GM18858 (cell line): Measurements from ENCODE around the gene AGPS.
"Not testable (repeated sequence)": the region's sequence is repeated elsewhere in the genome, so short reads cannot be mapped to it uniquely, and the experiment has no call there.

Experiments used
- ATAC-seq: cut with Tn5 transposase; IDR thresholded peaks from one replicate; pipeline ENCODE4 v1.9.1; 2021; ENCODE audit not compliant: unreplicated experiment

The AGPS gene

DNA sequence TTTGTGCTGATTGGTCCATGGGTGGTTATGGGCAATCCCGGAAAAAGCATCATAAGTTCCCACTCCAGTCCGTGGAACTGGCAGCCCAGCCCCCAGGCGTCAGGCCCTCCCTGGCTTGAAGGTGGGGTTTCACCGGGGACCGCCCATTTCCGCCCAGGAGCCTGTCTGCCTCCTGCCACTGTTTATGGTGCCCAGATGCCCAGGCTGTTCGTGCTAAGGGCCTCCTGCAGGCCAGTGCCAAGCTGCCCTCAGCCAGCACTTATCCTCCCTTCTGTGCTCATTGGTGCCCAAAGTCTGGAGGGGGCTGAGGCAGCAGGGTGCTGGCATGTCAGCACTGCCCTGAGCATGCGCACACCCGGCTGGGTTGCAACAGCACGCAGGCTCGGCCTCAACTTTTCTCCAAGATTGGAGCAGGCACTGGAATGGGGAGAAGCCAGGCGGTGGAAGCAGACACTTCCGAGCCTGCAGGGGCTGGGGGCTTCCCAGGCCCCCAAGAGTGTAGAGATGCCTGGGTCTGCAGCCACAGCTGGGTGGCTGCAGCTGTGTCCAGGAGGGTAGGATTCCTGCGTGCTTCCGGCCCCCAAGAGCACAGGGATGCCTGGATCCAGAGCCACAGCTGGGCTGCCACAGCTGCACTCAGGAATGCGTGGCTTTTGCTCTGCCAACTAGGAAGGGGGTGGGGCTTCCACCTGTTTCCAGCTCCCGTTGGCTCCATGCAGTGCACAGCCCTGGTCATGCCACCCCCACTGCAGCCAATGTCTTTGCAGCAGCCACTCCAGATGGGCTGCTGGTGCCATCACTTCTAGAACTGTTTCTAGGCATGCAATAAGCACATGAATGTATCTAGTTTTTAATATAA, 74.0 kb downstream of the AGPS start:
- no peak for ATAC-seq

DNA sequence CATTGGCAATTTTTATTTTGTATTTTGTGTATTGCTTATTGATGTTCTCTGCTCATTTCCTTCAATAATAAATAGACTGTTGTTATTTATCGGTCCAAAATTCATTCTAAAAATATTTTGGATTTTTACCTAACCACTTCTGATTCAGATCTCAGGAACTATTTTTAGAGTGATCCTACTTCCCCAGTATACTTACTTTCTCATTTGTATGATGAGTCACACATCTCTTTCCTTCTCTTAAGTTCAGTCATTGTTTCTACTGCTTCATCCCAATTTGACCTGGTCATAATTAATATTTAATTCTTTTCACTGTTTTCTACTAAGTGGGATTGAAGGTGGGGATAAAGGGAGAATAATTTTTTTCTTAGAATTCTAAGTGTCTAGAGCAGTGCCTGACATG, 75.1 kb downstream of the AGPS start:
- ATAC-seq = no peak

DNA sequence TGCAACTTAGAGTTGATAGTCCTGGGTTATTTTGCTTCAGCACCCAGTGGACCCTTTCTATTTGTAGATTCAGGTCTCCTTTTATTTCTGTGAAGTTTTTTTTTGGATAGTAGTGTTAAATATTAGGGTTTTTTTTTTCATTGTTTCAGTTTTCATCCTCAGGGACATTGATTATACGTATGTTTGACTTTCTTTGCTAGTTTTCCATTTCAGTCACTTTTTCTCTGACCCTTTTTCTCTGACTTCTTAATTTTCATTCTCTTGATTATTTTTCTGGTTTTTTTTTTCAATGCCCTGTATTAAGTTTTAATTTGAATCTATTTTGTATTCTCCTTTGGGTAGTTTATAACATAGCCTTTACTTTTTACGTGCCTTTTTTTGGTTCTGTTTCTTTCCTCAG, 79.4 kb downstream of the AGPS start:
- no peak for ATAC-seq

DNA sequence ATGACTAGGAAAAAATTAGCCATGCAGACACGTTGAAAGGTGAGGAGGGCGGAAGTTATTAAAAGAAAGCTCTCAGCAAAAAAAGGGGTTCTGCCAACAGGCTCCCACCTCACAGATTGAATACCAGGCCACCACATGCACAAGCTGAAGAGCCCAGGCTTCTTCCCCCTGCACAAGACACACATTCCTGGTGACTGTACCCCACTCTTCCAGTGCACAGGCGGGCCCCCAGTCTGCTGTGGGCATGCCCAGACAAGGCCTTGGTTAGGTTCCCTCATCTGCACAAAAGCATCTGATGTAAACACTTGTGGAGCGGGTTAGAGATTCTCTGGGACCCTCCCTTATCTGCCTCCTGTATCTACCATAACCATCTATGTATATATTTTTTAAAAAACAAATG, 81.7 kb downstream of the AGPS start:
- ATAC-seq = no peak

DNA sequence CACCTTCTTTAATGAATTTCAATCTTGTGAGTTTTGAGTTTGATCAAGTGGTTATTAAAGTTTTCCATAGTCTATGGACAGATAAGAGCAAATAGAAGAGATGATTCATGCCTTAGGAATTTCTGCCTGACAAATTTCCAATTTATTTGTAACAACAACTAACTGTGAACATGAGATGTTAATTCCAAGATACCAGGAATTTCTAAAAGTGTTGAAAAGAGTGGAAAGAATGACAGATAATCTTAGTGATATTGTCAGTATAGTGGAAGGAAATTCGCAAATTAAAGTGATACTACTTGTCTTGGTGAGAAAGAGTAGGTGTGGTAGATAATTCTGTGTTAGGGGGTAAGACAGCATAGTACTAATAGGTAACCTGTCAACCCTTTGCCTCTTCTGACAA, 82.4 kb downstream of the AGPS start:
- ATAC-seq = no peak

DNA sequence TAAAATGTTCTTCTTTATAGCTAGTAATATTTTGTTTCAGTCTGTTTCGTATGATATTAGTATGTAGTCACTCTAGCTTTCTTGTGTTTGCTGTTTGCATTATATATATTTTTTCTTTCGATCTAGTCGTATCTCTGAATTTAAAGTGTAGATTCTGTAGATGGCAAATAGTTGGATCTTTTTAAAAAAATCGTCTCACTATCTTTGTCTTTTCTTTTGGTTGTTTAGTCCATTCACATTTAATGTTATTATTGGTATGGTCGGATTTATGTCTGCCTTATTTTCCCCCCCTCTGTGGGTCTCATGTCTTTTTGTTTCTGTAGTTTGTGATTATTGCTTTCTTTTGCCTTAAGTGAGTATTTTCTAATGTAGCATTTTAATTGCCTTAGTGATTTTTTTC, 84.3 kb downstream of the AGPS start:
- no peak for ATAC-seq

DNA sequence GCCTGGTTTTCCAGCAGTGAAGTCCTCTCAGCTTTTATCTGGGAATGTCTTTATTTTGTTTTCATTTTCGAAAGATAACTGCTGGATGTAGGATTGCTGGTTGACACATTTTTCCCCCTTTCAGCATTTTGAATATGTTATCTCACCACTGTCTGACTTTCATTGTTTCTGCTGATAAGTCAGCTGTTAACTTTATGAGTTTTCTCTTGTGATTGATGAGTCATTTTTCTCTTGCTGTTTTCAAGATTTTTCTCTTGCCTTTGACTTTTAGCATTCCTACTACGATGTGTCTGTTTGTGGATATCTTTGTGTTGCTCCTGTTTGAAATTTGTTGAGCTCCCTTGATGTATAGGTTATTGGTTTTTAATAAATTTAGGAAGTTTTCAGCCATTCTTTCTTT, 85.5 kb downstream of the AGPS start:
- ATAC-seq = no peak

DNA sequence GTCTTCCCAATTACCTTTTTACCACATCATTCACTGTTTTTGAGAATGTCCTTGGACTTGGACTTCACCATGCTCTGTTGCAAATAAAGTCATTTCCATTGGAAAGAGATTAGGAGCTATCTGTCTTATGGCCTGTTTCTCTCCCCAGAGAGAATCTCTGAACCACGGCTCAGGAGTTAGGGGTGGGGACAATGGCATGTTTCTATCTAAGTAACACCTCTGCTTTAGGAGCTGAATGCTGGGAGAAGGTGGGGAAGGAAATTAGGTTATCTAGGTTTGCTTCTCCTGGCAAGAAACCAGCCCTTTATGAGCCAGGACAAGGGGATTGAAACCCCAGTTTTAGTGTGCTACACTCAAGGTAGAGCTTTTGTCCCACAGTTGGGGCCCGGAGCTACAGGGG, 86.3 kb downstream of the AGPS start:
- no peak for ATAC-seq

DNA sequence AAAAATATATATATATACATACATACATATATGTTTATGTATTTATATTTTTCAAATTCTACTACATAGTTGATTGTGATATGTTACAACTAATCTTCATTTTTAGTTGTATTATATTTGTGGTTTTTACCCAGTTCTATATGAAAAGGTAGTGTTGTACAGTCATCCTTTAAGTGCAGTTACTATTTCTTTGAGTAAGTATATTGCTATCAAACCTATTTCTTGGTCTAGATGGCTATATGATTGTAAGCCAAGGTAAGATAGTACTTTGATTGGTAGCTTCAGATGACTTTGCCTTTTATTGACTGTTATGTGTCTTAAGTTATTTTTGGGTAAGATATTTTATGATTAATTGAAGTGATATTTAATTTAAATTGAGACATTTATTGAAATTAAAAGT, 89.6 kb downstream of the AGPS start:
- no peak for ATAC-seq

DNA sequence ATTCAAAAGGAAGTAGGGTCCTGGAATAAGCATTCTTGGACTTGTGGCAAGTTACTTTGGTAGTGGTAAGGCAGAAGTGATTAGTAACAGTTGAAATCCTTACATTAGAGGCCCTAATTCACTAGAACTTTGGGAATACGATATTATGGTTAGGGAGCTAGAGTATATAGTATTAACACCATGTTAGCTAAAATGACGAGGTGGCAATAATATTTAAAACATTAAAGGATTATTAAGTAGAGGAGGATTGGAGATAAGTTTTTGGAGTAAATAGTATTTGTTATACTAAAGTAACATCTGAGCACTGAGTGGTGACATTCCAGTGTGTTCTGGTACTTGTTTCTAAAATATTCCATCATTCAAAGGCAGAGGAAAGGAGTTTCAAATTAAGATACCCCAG, 91.0 kb downstream of the AGPS start:
- ATAC-seq = no peak

DNA sequence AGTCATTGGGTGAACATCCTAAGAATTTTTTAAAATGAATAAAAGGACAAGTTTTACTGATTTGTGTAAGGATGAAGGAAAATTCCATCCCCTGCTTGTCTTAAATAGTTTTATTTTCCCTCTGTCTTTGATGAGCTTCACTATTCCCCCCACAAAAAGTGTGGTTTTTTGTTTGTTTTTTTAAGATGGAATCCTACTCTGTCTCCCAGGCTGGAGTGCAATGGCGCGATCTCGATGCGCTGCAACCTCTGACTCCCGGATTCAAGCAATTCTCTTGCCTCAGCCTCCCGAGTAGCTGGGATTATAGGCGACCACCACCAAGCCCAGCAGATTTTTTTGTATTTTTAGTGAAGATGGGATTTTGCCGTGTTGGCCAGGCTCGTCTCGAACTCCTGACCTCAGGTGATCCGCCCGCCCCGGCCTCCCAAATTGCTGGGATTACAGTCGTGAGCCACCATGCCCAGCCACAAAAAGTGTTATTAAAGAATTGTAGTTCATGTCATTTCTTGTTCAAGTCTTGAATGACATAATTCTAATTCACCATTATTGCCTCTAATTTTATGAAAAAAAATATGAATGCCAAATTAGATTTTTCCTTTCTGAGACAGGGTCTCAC, 91.7 kb downstream of the AGPS start:
- ATAC-seq = no peak

DNA sequence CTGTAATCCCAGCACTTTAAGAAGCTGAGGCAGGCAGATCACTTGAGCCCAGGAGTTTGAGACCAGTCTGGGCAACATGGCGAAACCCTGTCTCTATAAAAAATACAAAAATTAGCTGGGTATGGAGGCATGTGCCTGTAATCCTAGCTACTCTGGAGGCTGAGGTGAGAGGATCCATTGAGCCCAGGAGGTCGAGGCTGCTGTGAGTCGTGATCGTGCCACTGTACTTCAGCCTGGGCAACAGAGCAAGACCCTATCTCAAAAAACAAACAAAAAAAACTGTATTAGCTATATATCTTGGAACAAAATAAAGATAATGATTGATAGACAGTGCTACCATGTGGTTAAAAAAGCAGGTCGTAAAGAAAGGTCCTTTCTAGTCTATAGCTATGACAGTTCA, 93.1 kb downstream of the AGPS start:
- ATAC-seq = not testable (repeated sequence)

DNA sequence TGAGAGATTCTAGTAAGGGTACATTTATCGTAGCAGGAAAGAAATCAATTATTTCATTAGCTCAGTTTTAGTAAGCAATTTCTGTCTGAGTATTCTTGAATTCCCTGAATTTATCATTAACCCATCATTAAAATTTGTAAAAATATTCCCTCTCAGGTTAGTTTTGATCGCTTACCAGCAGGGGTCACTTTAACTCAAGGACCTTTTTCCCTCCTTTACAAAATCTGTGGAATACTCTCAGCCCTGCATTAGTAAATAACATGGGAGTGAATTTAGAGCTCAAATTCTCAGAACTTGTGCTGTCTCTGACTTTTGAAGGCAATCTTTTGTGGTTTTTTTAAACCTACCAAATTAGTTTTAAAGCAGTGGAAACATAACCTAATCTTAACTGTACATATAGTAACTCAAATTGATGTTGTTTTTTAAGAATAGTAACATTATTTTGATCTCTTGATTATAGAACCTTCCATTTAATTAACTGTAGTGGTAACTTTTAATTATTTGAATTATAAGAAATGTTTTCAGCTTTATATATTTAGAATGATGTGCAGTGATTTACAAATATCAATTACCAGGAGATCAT, 97.2 kb downstream of the AGPS start:
- no peak for ATAC-seq

DNA sequence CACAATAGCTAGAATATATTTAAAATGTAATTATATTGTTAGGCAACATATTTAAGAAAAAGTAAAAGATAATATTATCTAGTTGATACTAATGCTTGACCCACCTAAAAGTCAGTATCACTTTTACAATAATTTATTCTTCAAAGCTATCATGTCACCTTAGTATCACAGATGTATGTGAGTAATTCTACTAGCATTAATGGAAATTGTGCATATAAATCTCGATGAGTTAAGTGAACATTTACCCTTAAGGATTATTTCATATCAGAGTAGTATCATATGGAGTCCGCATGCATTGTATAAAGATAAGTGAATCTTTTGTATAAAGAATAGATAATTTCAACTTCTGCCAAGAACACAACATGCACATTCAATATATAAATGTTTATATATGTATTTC, 103.4 kb downstream of the AGPS start:
- no peak for ATAC-seq

DNA sequence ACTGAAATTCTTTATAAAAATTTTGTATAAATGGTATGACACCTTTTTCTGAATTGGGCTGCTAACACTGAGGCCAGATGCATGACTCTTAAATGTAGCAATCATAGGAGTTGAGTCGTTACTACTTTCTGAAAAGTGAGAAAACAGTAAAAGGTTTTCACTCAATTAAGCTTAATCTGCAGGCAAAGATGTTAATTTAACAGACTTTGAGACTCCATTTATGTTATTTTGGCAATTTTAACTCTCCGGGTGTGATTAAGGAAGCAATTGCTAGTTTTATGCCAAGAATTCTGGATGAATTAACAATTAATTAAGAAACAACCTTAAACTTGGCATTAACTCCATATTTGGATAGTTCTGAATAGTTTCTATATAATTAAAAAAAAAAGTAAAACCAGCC, 104.3 kb downstream of the AGPS start:
- no peak for ATAC-seq

DNA sequence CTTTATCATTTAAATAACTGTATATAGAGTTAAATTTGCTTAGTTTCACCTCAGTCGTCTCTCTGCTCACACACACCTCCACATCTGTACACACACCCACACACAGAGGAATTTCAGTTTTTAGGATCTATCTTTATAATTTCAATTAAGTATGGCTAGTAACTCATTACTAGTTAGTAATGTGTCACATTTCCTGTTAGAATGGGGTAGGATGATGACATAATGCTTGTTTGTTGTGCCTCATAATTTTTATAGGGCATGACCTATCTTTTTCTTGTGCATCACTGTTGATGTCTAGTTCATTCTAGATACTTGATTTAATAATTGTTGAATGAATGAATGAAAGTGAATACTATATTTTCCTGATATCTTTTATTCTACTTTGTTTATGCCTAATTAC, 108.6 kb downstream of the AGPS start:
- no peak for ATAC-seq

DNA sequence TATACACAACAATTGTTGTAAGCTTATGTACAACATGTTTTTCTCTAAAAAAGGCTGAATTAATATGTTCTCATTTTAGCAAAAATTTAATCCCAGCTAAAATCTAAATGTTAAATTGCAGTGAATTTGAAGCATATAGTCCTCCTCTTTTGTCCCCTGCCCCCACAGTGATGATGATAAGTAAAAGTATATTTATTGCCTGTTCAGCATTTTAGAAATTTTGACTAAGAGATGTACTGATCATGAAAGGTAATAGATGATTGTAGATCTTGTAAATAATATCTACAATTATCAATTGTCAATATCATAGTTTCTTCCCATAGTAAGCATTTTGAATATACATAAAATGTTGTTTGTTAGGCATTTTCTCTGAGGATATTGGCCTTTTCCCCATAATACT, 113.9 kb downstream of the AGPS start:
- ATAC-seq = no peak

DNA sequence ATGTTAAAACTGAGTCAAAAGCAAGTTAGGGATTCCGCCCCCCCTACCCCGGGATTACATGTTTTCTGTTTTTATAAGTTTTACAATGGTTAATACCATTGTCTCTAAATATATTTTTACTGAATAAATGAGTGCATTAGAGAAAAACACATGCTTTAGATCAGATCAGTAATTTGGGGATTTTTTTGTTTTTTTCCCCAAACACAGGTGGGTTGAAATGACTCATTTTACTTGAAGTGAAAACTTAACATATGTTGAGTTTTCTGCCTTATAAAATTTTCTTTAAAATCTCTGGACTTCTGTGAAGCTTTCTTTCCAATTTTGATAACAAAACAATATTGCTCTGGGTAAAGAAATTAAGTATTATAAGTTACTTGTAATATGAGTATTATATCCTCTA, 114.4 kb downstream of the AGPS start:
- no peak for ATAC-seq

DNA sequence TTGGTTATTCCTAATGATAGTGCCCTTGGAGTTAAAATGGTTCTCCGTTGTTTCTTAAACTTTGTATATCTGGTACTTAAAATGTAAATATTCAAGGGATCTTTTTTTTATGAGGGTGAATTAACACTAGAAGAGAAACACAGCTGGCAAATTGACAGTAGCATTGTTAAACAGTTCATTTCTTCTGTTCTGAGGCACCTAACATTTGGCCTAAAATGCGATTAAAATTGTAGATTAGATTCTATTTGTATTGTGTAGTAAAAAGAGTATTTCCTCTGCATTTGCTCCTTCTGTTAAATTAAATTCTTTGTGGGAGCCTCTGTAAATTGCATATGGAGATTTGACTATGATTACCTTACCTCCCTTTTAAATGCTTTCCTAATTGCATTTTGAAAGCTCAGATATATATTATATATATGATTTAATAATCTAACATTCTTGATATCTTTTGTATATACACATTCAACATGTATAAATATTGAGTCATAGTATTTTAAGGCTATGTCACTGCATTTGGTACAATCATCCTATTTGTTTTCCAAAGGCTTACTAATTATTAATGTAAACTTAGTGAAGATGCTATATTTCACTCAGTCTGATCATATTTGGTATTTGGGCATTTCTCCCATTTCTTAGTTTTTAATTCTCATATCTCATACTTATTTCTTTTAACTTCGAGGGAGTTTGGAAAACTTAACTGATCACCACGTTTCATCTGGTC, 124.4 kb downstream of the AGPS start:
- no peak for ATAC-seq

DNA sequence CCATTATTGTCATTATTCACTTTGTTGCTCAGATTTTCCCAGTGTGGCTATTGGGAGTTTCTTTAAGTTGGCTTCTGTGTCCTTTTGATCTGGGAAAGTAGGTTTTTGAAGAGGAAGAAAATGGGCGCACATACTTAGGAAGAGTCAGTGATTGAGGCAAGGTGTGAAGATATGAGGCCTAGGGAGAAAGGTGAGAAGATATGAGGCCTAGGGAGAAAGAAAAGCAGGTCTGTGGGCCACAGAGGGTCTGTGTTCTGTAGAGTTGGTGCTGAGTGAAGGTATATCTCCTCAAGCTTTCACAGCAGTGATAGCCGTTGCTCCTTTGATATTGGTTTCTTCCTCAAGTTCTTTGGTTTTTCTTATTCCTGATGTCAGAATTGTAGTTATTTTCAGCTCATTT, 126.2 kb downstream of the AGPS start:
- no peak for ATAC-seq

DNA sequence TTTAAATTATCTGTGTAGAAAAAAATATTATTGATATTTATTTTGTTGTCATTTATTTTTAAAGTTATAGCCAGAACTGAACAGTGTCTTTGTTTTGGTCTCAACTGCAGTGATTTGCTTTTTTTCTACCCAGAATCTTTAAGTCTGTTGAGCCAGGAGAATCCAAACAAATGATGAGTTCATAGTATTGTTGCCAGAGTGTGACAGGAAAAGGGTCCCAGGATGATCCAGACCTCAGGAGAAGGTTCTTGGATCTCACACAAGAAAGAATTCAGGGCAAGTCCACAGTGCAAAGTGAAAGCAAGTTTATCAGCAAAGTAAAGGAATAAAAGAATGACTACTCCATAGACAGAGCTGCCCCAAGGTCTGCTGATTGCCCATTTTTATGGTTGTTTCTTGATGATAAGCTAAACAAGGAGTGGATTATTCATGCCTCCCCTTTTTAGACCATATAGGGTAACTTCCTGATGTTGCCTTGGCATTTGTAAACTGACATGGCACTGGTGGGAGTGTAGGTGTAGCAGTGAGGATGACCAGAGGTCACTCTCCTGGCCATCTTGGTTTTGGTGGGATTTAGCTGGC, 127.1 kb downstream of the AGPS start:
- ATAC-seq = no peak
